OCI-LY7 (cell line): ENCODE data around the gene PRCD. TPM values are rescaled to one million over a fixed set of nuclear protein-coding genes. Genes with fewer than 3 reads are reported as not detected.

Experiments used
- BruUV-seq: library from RNA; stranded (reverse); fragments of 400-500 nt; replicated peaks from 2 replicates; lab custom pipeline; 2021; lab: Mats Ljungman, UMichigan
- CTCF ChIA-PET: fragments of 300-600 bp; sonication (Branson Sonifier 250); formaldehyde crosslinking; loops from one replicate; lab custom pipeline; 2022; ENCODE audit warnings: antibody characterized with exemption; ENCODE audit not compliant: unreplicated experiment; lab: Charles Lee
- POLR2A ChIA-PET: fragments of 300-600 bp; sonication (Branson Sonifier 250); formaldehyde crosslinking; loops from one replicate; lab custom pipeline; 2022; ENCODE audit warnings: antibody characterized with exemption; lab: Charles Lee
- DNase-seq: peaks from one replicate; pipeline ENCODE4 v3.0.0-alpha.2; 2015; ENCODE audit warnings: low spot score
- H2AFZ ChIP-seq: fragments of 200-600 bp; sonication (generic), shearing (Covaris generic); 2 replicates; pipeline ENCODE4 v1.6.1; 2014; ENCODE audit warnings: mild to moderate bottlenecking, antibody characterized with exemption, low read length, moderate library complexity
- H3K27ac ChIP-seq: fragments of 200-600 bp; sonication (generic); 2 replicates; pipeline ENCODE4 v1.5.1; 2014; ENCODE audit warnings: mixed run types, low read depth, mild to moderate bottlenecking, moderate library complexity, low read length, inconsistent platforms; ENCODE audit not compliant: poor library complexity, severe bottlenecking
- H3K36me3 ChIP-seq: fragments of 200-600 bp; sonication (generic); 2 replicates; pipeline ENCODE4 v1.6.1; 2014; ENCODE audit warnings: mild to moderate bottlenecking, antibody characterized with exemption, low read length, moderate library complexity, mixed read lengths; ENCODE audit not compliant: insufficient read depth
- H3K4me1 ChIP-seq: fragments of 200-600 bp; sonication (generic); 2 replicates; pipeline ENCODE4 v1.5.1; 2014; ENCODE audit warnings: mild to moderate bottlenecking, low read length; ENCODE audit not compliant: insufficient read depth, poor library complexity, severe bottlenecking
- H3K4me2 ChIP-seq: fragments of 200-600 bp; sonication (generic); 2 replicates; pipeline ENCODE4 v1.6.1; 2014; ENCODE audit warnings: mild to moderate bottlenecking, low read length
- H3K4me3 ChIP-seq: fragments of 200-600 bp; sonication (generic); 2 replicates; pipeline ENCODE4 v1.5.1; 2014; ENCODE audit warnings: mild to moderate bottlenecking, low read depth, low read length; ENCODE audit not compliant: poor library complexity, severe bottlenecking
- H3K79me2 ChIP-seq: fragments of 200-600 bp; sonication (generic); 2 replicates; pipeline ENCODE4 v1.6.1; 2016; ENCODE audit warnings: low read depth, mild to moderate bottlenecking, low read length, moderate library complexity, mixed read lengths; ENCODE audit not compliant: insufficient read depth
- H3K9me2 ChIP-seq: fragments of 200-600 bp; sonication (generic); 2 replicates; pipeline ENCODE4 v1.6.1; 2016; ENCODE audit warnings: mild to moderate bottlenecking, low read length, mixed read lengths; ENCODE audit not compliant: insufficient read depth
- H3K9me3 ChIP-seq: fragments of 200-600 bp; sonication (generic); 2 replicates; pipeline ENCODE4 v1.6.1; 2014; ENCODE audit warnings: mild to moderate bottlenecking, mixed run types, low read length, mixed read lengths
- H4K20me1 ChIP-seq: fragments of 200-600 bp; sonication (generic); 2 replicates; pipeline ENCODE4 v1.6.1; 2014; ENCODE audit warnings: mild to moderate bottlenecking, antibody characterized with exemption, low read length, moderate library complexity, mixed read lengths; ENCODE audit not compliant: insufficient read depth
- EZH2phosphoT487 ChIP-seq: fragments of 200-600 bp; sonication (generic); IDR thresholded peaks from 2 replicates; pipeline ENCODE4 v1.6.1; 2018; ENCODE audit warnings: low read depth, borderline replicate concordance, mild to moderate bottlenecking, mixed run types, antibody characterized with exemption, low read length, moderate library complexity, mixed read lengths
- intact Hi-C: fragments of 100-400 bp; cut with micrococcal nuclease; formaldehyde crosslinking; loops from one replicate; pipeline ENCODE4 v1.10.0; 2022; ENCODE audit not compliant: unreplicated experiment
- total RNA-seq, 2 experiments: library from RNA; depleted of rRNA in 1 of 2; stranded (reverse); fragments of >200 nt in 1 of 2; shearing (Covaris generic) in 1 of 2; gene quantifications; 2 replicates each; pipeline ENCODE4 v1.2.3, GENCODE V29; 2014 to 2022
- TF ChIP-seq, protein P1 (sequence below): fragments of 200-600 bp; sonication (generic); conservative IDR thresholded peaks from 2 replicates; pipeline ENCODE4 v1.5.1; 2014; ENCODE audit warnings: mild to moderate bottlenecking, antibody characterized with exemption, low read length, moderate library complexity, mixed read lengths

PRCD gene
- total RNA-seq, 2 experiments from 2014 or later: 5.7 to 15.9 TPM

DNA sequence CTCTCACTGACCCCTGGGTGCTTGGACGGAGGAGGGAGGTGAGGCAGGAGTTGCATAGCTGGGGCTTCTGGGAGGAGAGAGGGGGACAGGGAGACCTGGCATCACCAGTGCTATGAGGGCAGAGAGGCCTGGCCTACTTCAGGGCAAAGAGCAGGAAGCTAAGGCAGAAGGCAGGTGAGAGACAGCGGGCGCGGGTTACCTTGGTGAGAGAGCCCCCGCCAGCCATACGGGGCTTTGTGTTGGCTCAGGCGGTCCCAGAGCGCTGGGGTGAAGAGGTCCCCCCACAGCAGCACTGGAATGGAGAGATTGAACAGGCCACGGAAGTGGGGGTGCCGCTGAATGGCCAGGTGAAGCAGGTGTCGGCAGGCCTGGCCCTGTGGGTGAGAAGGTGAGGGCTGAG lies 34.3 kb downstream of the PRCD start:
- intact Hi-C loops: no loop called here
- Histone ChIP-seq H2AFZ (no peak overlapping the region), H4K20me1 (no peaks in the 10 kb centered on the region), H3K4me2 (no peak overlapping the region), H3K4me3 (no peak overlapping the region), H3K36me3 (no peaks in the 10 kb centered on the region), H3K4me1 (no peaks in the 10 kb centered on the region), H3K9me2 (no peaks in the 10 kb centered on the region), H3K79me2 (no peaks in the 10 kb centered on the region), H3K9me3 (no peaks in the 10 kb centered on the region), H3K27ac (no peak overlapping the region)
- no peak for TF ChIP-seq EZH2phosphoT487
- TF ChIP-seq, protein P1, sequence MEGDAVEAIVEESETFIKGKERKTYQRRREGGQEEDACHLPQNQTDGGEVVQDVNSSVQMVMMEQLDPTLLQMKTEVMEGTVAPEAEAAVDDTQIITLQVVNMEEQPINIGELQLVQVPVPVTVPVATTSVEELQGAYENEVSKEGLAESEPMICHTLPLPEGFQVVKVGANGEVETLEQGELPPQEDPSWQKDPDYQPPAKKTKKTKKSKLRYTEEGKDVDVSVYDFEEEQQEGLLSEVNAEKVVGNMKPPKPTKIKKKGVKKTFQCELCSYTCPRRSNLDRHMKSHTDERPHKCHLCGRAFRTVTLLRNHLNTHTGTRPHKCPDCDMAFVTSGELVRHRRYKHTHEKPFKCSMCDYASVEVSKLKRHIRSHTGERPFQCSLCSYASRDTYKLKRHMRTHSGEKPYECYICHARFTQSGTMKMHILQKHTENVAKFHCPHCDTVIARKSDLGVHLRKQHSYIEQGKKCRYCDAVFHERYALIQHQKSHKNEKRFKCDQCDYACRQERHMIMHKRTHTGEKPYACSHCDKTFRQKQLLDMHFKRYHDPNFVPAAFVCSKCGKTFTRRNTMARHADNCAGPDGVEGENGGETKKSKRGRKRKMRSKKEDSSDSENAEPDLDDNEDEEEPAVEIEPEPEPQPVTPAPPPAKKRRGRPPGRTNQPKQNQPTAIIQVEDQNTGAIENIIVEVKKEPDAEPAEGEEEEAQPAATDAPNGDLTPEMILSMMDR: no peak
- ChIA-PET POLR2A (no interaction called here), CTCF (no interaction called here)
- DNase-seq: no peak
- no TSS peak for BruUV-seq

- H2AFZ ChIP-seq: no peak overlapping the region
- H3K79me2 ChIP-seq: no peaks in the 10 kb centered on the region
- no peak for DNase-seq
- POLR2A ChIA-PET: interaction anchor here (1.6 kb wide), 1 partner anchor 9 kb away, joined by 6 read pairs; no protein-coding TSS in a partner anchor
- no TSS peak for BruUV-seq
- no peaks in the 10 kb centered on the region for H3K9me3 ChIP-seq
- TF ChIP-seq EZH2phosphoT487: no peak
- TF ChIP-seq, protein P1: no peak
- no peak overlapping the region for H3K4me3 ChIP-seq
- H3K4me1 ChIP-seq: no peaks in the 10 kb centered on the region
- CTCF ChIA-PET: no interaction called here
- no peaks in the 10 kb centered on the region for H3K9me2 ChIP-seq
- no peaks in the 10 kb centered on the region for H4K20me1 ChIP-seq
- intact Hi-C loops: no loop called here
- H3K36me3 ChIP-seq: no peaks in the 10 kb centered on the region
- no peak overlapping the region for H3K4me2 ChIP-seq
- no peak overlapping the region for H3K27ac ChIP-seq
Measured at GRCh38 chr17:76575570-76575969, 35.7 kb downstream of the PRCD start.

DNA sequence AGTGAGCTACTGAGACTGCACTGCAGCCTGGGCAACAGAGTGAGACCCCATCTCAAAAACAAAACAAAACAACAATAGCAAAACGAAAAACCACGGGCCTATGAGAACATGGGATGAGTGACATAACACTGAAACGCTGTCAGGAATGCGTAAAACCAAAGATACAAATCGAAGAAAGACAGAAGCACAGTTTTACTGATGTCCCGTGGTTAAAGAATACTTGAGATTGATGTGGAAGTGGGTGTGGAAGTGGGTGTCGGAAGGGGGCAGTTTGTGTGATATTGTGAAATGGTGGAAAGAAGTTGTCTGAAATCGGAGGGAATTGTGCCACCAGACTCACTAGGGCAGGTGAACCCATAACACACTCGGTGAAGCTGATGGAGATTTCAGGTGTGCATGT lies 36.3 kb downstream of the PRCD start:
- intact Hi-C loops: no loop called here
- CTCF ChIA-PET: no interaction called here

More for the DNA sequence above, 36.3 kb downstream of the PRCD start:
- no peak overlapping the region for H3K4me2 ChIP-seq
- DNase-seq: no peak
- no peak for TF ChIP-seq EZH2phosphoT487
- TF ChIP-seq, protein P1: no peak
- H3K9me2 ChIP-seq: no peaks in the 10 kb centered on the region
- H3K9me3 ChIP-seq: no peaks in the 10 kb centered on the region
- H3K4me1 ChIP-seq: no peaks in the 10 kb centered on the region
- no peaks in the 10 kb centered on the region for H4K20me1 ChIP-seq
- H3K79me2 ChIP-seq: no peaks in the 10 kb centered on the region
- POLR2A ChIA-PET: interaction anchor here (1.6 kb wide), 1 partner anchor 10 kb away, joined by 6 read pairs; no protein-coding TSS in a partner anchor
- no peaks in the 10 kb centered on the region for H3K36me3 ChIP-seq
- H2AFZ ChIP-seq: no peak overlapping the region
- no TSS peak for BruUV-seq
- H3K4me3 ChIP-seq: no peak overlapping the region
- no peak overlapping the region for H3K27ac ChIP-seq
